LNCaP clone FGC (cell line): ENCODE data around the gene SEMA3F.

Source experiments
- DNase-seq: peaks from one replicate; pipeline ENCODE4 v3.0.0-alpha.2; 2011; ENCODE audit warnings: low read depth
- H3K4me3 ChIP-seq: 2 replicates; pipeline ENCODE4 v1.5.1; 2011; ENCODE audit warnings: mild to moderate bottlenecking, low read depth, low read length, control low read depth
- CTCF ChIP-seq: IDR thresholded peaks from 2 replicates; pipeline ENCODE4 v1.5.1; 2012; ENCODE audit warnings: mild to moderate bottlenecking; ENCODE audit not compliant: control insufficient read depth, insufficient read depth; ENCODE audit errors: extremely low read depth

SEMA3F gene

DNA sequence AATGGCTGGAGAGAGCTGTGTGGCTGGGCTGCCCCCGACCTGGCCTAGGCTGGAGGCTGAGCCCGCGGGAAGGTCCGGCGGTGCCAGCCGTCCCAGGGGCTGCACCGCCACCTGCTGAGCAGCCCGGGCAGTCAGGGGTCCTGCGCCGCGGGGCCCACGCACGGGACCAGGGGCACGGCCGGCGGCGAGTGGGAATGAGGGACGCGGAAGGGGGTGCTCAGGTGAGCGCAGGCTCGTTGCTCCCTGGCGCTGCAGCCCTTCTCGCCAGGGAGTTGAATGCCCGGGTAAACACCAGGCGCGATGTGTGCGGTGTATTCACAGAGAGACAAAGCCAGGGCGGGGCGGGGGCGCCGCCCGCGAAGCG, 666 bp upstream of the SEMA3F start:
- no peak for DNase-seq
- TF ChIP-seq CTCF: no peak
- H3K4me3 ChIP-seq: peak overlapping the region; percentile 62

- peak overlapping the region; percentile 62 for H3K4me3 ChIP-seq
- no peak for TF ChIP-seq CTCF
Observed at GRCh38 chr3:50155491-50155878, 361 bp downstream of the SEMA3F start.

GRCh38 chr3:50155891-50156290, 767 bp downstream of the SEMA3F start:
- peak overlapping the region; percentile 62 for H3K4me3 ChIP-seq
- no peak for TF ChIP-seq CTCF
- DNase-seq: no peak

More at GRCh38 chr3:50155491-50155878, 361 bp downstream of the SEMA3F start:
- DNase-seq: no peak

- no peak for TF ChIP-seq CTCF
- DNase-seq: no peak
- H3K4me3 ChIP-seq: peak overlapping the region; percentile 62
Observed at GRCh38 chr3:50156549-50157493, 1.7 kb downstream of the SEMA3F start.

DNA sequence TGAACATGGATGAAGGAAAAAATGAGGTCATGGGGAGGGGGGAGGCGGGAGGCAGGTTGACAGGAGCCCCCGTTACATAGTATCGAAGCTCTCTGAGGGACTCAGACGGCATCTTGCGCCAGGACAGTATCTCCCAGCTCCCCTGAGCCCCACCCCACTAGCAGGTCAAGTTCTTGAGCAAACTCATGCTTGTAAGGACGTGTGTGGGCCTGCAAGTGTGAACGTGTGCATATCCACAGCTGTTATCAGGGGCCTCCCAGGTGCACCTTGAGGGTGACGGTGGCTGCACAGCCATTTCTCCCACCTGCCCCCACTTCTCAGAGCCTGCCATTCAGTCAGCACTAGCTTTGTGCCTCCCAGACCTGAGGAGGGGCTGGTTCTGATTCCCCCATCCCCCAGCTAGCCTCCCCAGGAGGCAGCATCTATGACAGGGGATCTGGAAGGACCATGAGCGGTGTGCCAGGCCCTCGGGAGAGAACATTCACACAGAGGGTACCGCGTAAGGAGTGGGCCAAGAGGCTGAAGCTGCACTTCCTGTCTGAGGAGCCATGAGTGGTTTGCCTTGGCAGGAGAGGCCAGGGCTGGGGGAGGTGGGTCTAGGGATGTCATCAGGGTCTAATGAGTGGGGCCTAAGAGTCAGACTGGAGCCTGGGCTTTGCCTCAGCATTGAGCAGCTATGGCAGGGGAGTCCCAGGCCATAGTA, 2.9 kb downstream of the SEMA3F start:
- no peak for DNase-seq
- TF ChIP-seq CTCF: no peak
- no peak overlapping the region for H3K4me3 ChIP-seq

GRCh38 chr3:50158530-50159146, 3.5 kb downstream of the SEMA3F start:
- no peak for TF ChIP-seq CTCF
- no peak overlapping the region for H3K4me3 ChIP-seq
- no peak for DNase-seq
